H9 (cell line): ENCODE measurements around the gene MFRP. TPM values are rescaled to one million over a fixed set of nuclear protein-coding genes. Genes with fewer than 3 reads are reported as not detected.

Experiments
- DNase-seq: peaks from one replicate; pipeline ENCODE4 v3.0.0-alpha.2; 2017
- H2AFZ ChIP-seq: one replicate; pipeline ENCODE4 v1.6.1; 2013; ENCODE audit warnings: mild to moderate bottlenecking, low read length, control low read depth, moderate library complexity
- H2AK5ac ChIP-seq: 2 replicates; pipeline ENCODE4 v1.6.1; 2013; ENCODE audit warnings: low read length, control low read depth, mixed read lengths; ENCODE audit not compliant: insufficient read length
- H2BK120ac ChIP-seq: one replicate; pipeline ENCODE4 v1.6.1; 2013; ENCODE audit warnings: low read depth, mild to moderate bottlenecking, low read length, control low read depth, inconsistent platforms; ENCODE audit not compliant: poor library complexity, severe bottlenecking
- H2BK12ac ChIP-seq: 2 replicates; pipeline ENCODE4 v1.6.1; 2013; ENCODE audit warnings: low read length, control low read depth, mixed read lengths, low read depth; ENCODE audit not compliant: insufficient read length
- H2BK15ac ChIP-seq: 2 replicates; pipeline ENCODE4 v1.6.1; 2013; ENCODE audit warnings: low read depth, low read length, control low read depth
- H2BK20ac ChIP-seq: one replicate; pipeline ENCODE4 v1.6.1; 2013; ENCODE audit warnings: low read depth, mild to moderate bottlenecking, low read length, control low read depth, inconsistent platforms; ENCODE audit not compliant: poor library complexity, severe bottlenecking
- H2BK5ac ChIP-seq: 2 replicates; pipeline ENCODE4 v1.6.1; 2013; ENCODE audit warnings: low read length, control low read depth, mixed read lengths; ENCODE audit not compliant: insufficient read length
- H3K14ac ChIP-seq: 2 replicates; pipeline ENCODE4 v1.6.1; 2013; ENCODE audit warnings: low read length, control low read depth; ENCODE audit not compliant: insufficient read depth
- H3K18ac ChIP-seq: 2 replicates; pipeline ENCODE4 v1.6.1; 2013; ENCODE audit warnings: low read depth, mild to moderate bottlenecking, mixed read lengths, low read length, control low read depth; ENCODE audit not compliant: insufficient read length
- H3K23ac ChIP-seq: 2 replicates; pipeline ENCODE4 v1.6.1; 2013; ENCODE audit warnings: low read length, control low read depth, mixed read lengths, low read depth; ENCODE audit not compliant: insufficient read length
- H3K23me2 ChIP-seq: 2 replicates; pipeline ENCODE4 v1.6.1; 2013; ENCODE audit warnings: low read depth, mild to moderate bottlenecking, mixed read lengths, low read length, control low read depth; ENCODE audit not compliant: insufficient read length, poor library complexity, severe bottlenecking
- H3K27ac ChIP-seq: 2 replicates; pipeline ENCODE4 v1.5.1; 2013; ENCODE audit warnings: low read length, control low read depth, mixed read lengths, low read depth; ENCODE audit not compliant: insufficient read length
- H3K27me3 ChIP-seq: 2 replicates; pipeline ENCODE4 v1.6.1; 2013; ENCODE audit warnings: low read length, control low read depth, inconsistent platforms; ENCODE audit not compliant: insufficient read depth
- H3K4ac ChIP-seq: 2 replicates; pipeline ENCODE4 v1.6.1; 2013; ENCODE audit warnings: low read depth, mild to moderate bottlenecking, control low read depth, inconsistent platforms, low read length, moderate library complexity
- H3K4me1 ChIP-seq: 2 replicates; pipeline ENCODE4 v1.6.1; 2013; ENCODE audit warnings: low read length, control low read depth, inconsistent platforms; ENCODE audit not compliant: insufficient read depth
- H3K4me2 ChIP-seq: 2 replicates; pipeline ENCODE4 v1.6.1; 2013; ENCODE audit warnings: low read length, control low read depth, mixed read lengths; ENCODE audit not compliant: insufficient read length, insufficient read depth
- H3K56ac ChIP-seq: 2 replicates; pipeline ENCODE4 v1.6.1; 2013; ENCODE audit warnings: low read depth, mild to moderate bottlenecking, mixed read lengths, low read length, control low read depth; ENCODE audit not compliant: insufficient read length
- H3K79me1 ChIP-seq: 2 replicates; pipeline ENCODE4 v1.6.1; 2013; ENCODE audit warnings: low read depth, mild to moderate bottlenecking, moderate library complexity, low read length, control low read depth, inconsistent platforms; ENCODE audit not compliant: insufficient read depth, poor library complexity, severe bottlenecking
- H3K79me2 ChIP-seq: 2 replicates; pipeline ENCODE4 v1.6.1; 2013; ENCODE audit warnings: low read length, control low read depth, inconsistent platforms; ENCODE audit not compliant: insufficient read depth
- H3K9ac ChIP-seq: 2 replicates; pipeline ENCODE4 v1.6.1; 2013; ENCODE audit warnings: low read length, control low read depth, mixed read lengths; ENCODE audit not compliant: insufficient read length; ENCODE audit errors: extremely low read depth
- H3K9me3 ChIP-seq: one replicate; pipeline ENCODE4 v1.6.1; 2013; ENCODE audit warnings: low read depth, low read length, inconsistent platforms; ENCODE audit not compliant: control insufficient read depth
- H3T11ph ChIP-seq: one replicate; pipeline ENCODE4 v1.6.1; 2013; ENCODE audit warnings: mild to moderate bottlenecking, low read length, control low read depth, inconsistent platforms
- H4K20me1 ChIP-seq: one replicate; pipeline ENCODE4 v1.6.1; 2013; ENCODE audit not compliant: control insufficient read depth, insufficient read length, insufficient read depth
- H4K5ac ChIP-seq: 2 replicates; pipeline ENCODE4 v1.6.1; 2013; ENCODE audit warnings: low read depth, mild to moderate bottlenecking, mixed read lengths, low read length, control low read depth; ENCODE audit not compliant: insufficient read length
- H4K8ac ChIP-seq: replicated peaks from 2 replicates; pipeline ENCODE4 v1.6.1; 2013; ENCODE audit warnings: low read length, control low read depth, mixed read lengths, low read depth; ENCODE audit not compliant: insufficient read length
- H4K91ac ChIP-seq: 2 replicates; pipeline ENCODE4 v1.6.1; 2013; ENCODE audit warnings: low read depth, mild to moderate bottlenecking, moderate library complexity, mixed read lengths, low read length, control low read depth; ENCODE audit not compliant: insufficient read length
- H3K27ac Mint-ChIP-seq, 3 experiments: 2 replicates in 2 of 3; 3 replicates in 1 of 3; pipeline ENCODE4 v1.8.0; 2020 to 2021; ENCODE audit warnings: mixed read lengths in 3 of 3, mild to moderate bottlenecking in 1 of 3, moderate library complexity in 1 of 3
- H3K27me3 Mint-ChIP-seq: 2 replicates; pipeline ENCODE4 v1.8.0; 2021; ENCODE audit warnings: low read depth, mild to moderate bottlenecking, moderate library complexity, mixed read lengths
- H3K36me3 Mint-ChIP-seq, 3 experiments: 2 replicates in 2 of 3; 3 replicates in 1 of 3; pipeline ENCODE4 v1.8.0; 2020 to 2021; ENCODE audit warnings: low read depth in 3 of 3, mixed read lengths in 3 of 3; ENCODE audit not compliant: insufficient read depth in 1 of 3
- H3K4me1 Mint-ChIP-seq, 2 experiments: 2 replicates each; pipeline ENCODE4 v1.8.0; 2020; ENCODE audit warnings: mixed read lengths in 2 of 2
- H3K4me3 Mint-ChIP-seq, 2 experiments: 2 replicates in 1 of 2; 3 replicates in 1 of 2; pipeline ENCODE4 v1.8.0; 2020 to 2021; ENCODE audit warnings: mild to moderate bottlenecking in 2 of 2, mixed read lengths in 2 of 2, moderate library complexity in 1 of 2
- H3K9me3 Mint-ChIP-seq, 2 experiments: 2 replicates in 1 of 2; 3 replicates in 1 of 2; pipeline ENCODE4 v1.8.0; 2020; ENCODE audit warnings: mild to moderate bottlenecking in 2 of 2, mixed read lengths in 2 of 2, moderate library complexity in 1 of 2
- WGBS: extraction: QIAGEN DNeasy Blood & Tissue Kit; methylation state at CpG from one replicate; pipeline ENCODE4 v1.1.7; 2013; ENCODE audit warnings: missing lambda C conversion rate, low lambda C conversion rate, mixed read lengths; ENCODE audit not compliant: insufficient read length; ENCODE audit errors: extremely low coverage; 5-methylcytosine and 5-hydroxymethylcytosine counted together
- total RNA-seq: library from RNA; stranded (reverse); gene quantifications from 2 replicates; pipeline ENCODE4 v1.2.1, GENCODE V29; 2021
- TF ChIP-seq, protein P1 (sequence below): fragments of 200-600 bp; sonication (generic); conservative IDR thresholded peaks from 3 replicates; pipeline ENCODE4 v1.8.0; 2021; ENCODE audit warnings: antibody characterized with exemption, mild to moderate bottlenecking

The MFRP gene
- total RNA-seq, 1 experiment from 2014 or later: not detected

DNA sequence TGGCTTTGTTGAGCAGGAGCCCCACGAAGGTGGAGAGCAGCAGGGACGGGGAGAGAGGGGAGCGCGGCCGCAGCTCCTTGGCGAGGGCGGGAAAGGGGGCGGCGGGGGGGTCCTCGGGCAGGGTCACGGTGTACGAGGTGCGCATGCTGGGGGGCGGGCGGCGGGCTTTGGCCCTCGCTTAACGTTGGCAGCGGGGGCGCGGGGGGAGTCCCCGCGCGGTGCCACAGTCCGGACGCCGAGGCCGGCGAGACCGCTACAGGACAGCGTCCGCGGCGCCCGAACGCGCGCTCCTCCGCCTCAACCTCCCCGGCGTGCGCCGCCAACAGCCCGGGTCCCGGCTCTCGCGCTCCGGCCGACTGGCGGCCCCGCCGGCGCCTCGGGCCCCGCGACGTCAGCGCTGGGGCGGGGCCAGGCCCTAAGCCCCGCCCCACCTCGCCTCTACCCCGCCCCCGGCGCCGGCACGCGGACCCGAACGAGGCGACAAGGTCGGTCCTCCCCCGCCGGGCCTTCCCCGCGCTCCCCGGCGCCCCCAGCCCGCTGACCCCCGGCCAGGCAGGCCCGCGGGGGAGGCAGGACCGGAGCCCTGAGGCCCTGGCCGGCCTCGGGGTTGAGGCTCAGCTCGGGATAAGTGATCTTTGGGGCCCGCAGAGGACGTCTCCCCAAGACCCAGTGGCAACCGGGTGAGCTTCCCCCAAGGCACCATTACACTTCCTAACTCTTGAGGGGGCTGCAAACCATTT, 17.5 kb upstream of the MFRP start:
- no peak overlapping the region for H2AK5ac ChIP-seq
- H3T11ph ChIP-seq: no peak overlapping the region
- peaks cover 7% of the 10 kb centered on the region; the same call in 1 of the 2 replicates for H3K4me1 ChIP-seq
- no peak overlapping the region for H4K5ac ChIP-seq
- Mint-ChIP-seq H3K36me3 (peaks cover 0 to 15% (median 10%) of the 10 kb centered on the region in 3 experiments), H3K9me3 (peaks cover 2 to 5% of the 10 kb centered on the region in 2 experiments; a peak in 2 of 5 replicates), H3K27ac (no peak overlapping the region), H3K4me3 (peak overlapping the region; percentile 48 to 83), H3K4me1 (peaks cover 47 to 51% of the 10 kb centered on the region in 2 experiments), H3K27me3 (peaks cover 60% of the 10 kb centered on the region)
- H2AFZ ChIP-seq: no peak overlapping the region
- no peak overlapping the region for H4K8ac ChIP-seq
- H3K18ac ChIP-seq: no peak overlapping the region
- peaks cover 4% of the 10 kb centered on the region for H4K20me1 ChIP-seq
- peaks cover 23% of the 10 kb centered on the region; the same call in 1 of the 2 replicates for H3K27me3 ChIP-seq
- no peak overlapping the region for H2BK15ac ChIP-seq
- H3K4ac ChIP-seq: no peak overlapping the region
- H2BK12ac ChIP-seq: no peak overlapping the region
- no peak overlapping the region for H3K27ac ChIP-seq
- H3K4me2 ChIP-seq: peak overlapping the region; percentile 60
- H3K23me2 ChIP-seq: peaks cover 4% of the 10 kb centered on the region
- H3K14ac ChIP-seq: no peak overlapping the region
- H3K9ac ChIP-seq: no peak overlapping the region
- no peaks in the 10 kb centered on the region for H3K9me3 ChIP-seq
- no peak for DNase-seq
- H4K91ac ChIP-seq: no peak overlapping the region
- H2BK20ac ChIP-seq: no peak overlapping the region
- H3K79me1 ChIP-seq: no peaks in the 10 kb centered on the region
- H3K23ac ChIP-seq: no peak overlapping the region
- H2BK5ac ChIP-seq: no peak overlapping the region
- TF ChIP-seq, protein P1, sequence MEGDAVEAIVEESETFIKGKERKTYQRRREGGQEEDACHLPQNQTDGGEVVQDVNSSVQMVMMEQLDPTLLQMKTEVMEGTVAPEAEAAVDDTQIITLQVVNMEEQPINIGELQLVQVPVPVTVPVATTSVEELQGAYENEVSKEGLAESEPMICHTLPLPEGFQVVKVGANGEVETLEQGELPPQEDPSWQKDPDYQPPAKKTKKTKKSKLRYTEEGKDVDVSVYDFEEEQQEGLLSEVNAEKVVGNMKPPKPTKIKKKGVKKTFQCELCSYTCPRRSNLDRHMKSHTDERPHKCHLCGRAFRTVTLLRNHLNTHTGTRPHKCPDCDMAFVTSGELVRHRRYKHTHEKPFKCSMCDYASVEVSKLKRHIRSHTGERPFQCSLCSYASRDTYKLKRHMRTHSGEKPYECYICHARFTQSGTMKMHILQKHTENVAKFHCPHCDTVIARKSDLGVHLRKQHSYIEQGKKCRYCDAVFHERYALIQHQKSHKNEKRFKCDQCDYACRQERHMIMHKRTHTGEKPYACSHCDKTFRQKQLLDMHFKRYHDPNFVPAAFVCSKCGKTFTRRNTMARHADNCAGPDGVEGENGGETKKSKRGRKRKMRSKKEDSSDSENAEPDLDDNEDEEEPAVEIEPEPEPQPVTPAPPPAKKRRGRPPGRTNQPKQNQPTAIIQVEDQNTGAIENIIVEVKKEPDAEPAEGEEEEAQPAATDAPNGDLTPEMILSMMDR: no peak
- WGBS: no CpG with 5 or more reads among the region's 88 CpGs
- no peaks in the 10 kb centered on the region for H3K79me2 ChIP-seq
- H3K56ac ChIP-seq: no peak overlapping the region
- H2BK120ac ChIP-seq: no peak overlapping the region
